PC-9 (cell line): ENCODE results near the gene WDFY1. TPM values are rescaled to one million over a fixed set of nuclear protein-coding genes. Genes with fewer than 3 reads are reported as not detected.

Experiments used
- BruUV-seq: library from RNA; stranded (reverse); fragments of 400-500 nt; replicated peaks from 2 replicates; lab custom pipeline; 2021; lab: Mats Ljungman, UMichigan
- CTCF ChIA-PET: fragments of 300-600 bp; sonication (Branson Sonifier 250); formaldehyde crosslinking; loops from one replicate; lab custom pipeline; 2022; ENCODE audit warnings: antibody characterized with exemption; lab: Charles Lee
- POLR2A ChIA-PET: fragments of 300-600 bp; sonication (Branson Sonifier 250); formaldehyde crosslinking; loops from one replicate; lab custom pipeline; 2022; ENCODE audit warnings: antibody characterized with exemption; ENCODE audit not compliant: unreplicated experiment; lab: Charles Lee
- DNase-seq, 2 experiments: peaks; one replicate each; pipeline versions ENCODE4 v3.0.0 to v3.0.0-alpha.2; 2015 to 2022; ENCODE audit warnings: mixed read lengths in 1 of 2
- H2AFZ ChIP-seq: fragments of 200-600 bp; sonication (generic); 2 replicates; pipeline ENCODE4 v1.8.1; 2017; ENCODE audit warnings: antibody characterized with exemption
- H3F3A ChIP-seq: fragments of 200-600 bp; sonication (generic); 2 replicates; pipeline ENCODE4 v1.8.1; 2017; ENCODE audit warnings: antibody characterized with exemption, mild to moderate bottlenecking, low read depth; ENCODE audit not compliant: insufficient read depth
- H3K27ac ChIP-seq: fragments of 200-600 bp; sonication (generic); 2 replicates; pipeline ENCODE4 v1.6.1; 2016; ENCODE audit warnings: mixed run types
- H3K27me3 ChIP-seq: fragments of 200-600 bp; sonication (generic); 2 replicates; pipeline ENCODE4 v1.6.1; 2016; ENCODE audit warnings: low read depth, mixed run types; ENCODE audit not compliant: insufficient read depth
- H3K36me3 ChIP-seq: fragments of 200-600 bp; sonication (generic); 2 replicates; pipeline ENCODE4 v1.6.1; 2016; ENCODE audit warnings: low read depth, mixed run types
- H3K4me1 ChIP-seq: fragments of 200-600 bp; sonication (generic); replicated peaks from 2 replicates; pipeline ENCODE4 v1.6.1; 2016; ENCODE audit warnings: mixed run types; ENCODE audit not compliant: insufficient read depth
- H3K4me2 ChIP-seq: fragments of 200-600 bp; sonication (generic); 2 replicates; pipeline ENCODE4 v1.6.1; 2017; ENCODE audit warnings: mixed run types
- H3K4me3 ChIP-seq: fragments of 200-600 bp; sonication (generic); 2 replicates; pipeline ENCODE4 v1.6.1; 2016; ENCODE audit warnings: mixed run types
- H3K79me2 ChIP-seq: fragments of 200-600 bp; sonication (generic); 2 replicates; pipeline ENCODE4 v1.6.1; 2017; ENCODE audit warnings: low read depth, mixed run types
- H3K9me2 ChIP-seq: fragments of 200-600 bp; sonication (generic); 2 replicates; pipeline ENCODE4 v1.8.1; 2017; ENCODE audit warnings: mild to moderate bottlenecking; ENCODE audit not compliant: insufficient read depth
- H3K9me3 ChIP-seq: fragments of 200-600 bp; sonication (generic); 2 replicates; pipeline ENCODE4 v1.8.1; 2016; ENCODE audit warnings: low read depth; ENCODE audit not compliant: insufficient read depth
- H4K20me1 ChIP-seq: fragments of 200-600 bp; sonication (generic); 2 replicates; pipeline ENCODE4 v1.8.1; 2017; ENCODE audit not compliant: insufficient read depth
- CTCF ChIP-seq: fragments of 200-600 bp; sonication (generic); conservative IDR thresholded peaks from 2 replicates; pipeline ENCODE4 v1.6.1; 2017; ENCODE audit warnings: mixed run types, antibody characterized with exemption, mild to moderate bottlenecking, moderate library complexity
- EZH2 ChIP-seq: fragments of 200-600 bp; sonication (generic); IDR thresholded peaks from 2 replicates; pipeline ENCODE4 v1.8.0; 2017; ENCODE audit warnings: antibody characterized with exemption, low read depth
- intact Hi-C: fragments of 100-400 bp; cut with micrococcal nuclease; formaldehyde crosslinking; loops from one replicate; pipeline ENCODE4 v1.10.0; 2022; ENCODE audit not compliant: unreplicated experiment
- total RNA-seq: library from RNA; stranded (reverse); gene quantifications from 2 replicates; pipeline ENCODE4 v1.2.3, GENCODE V29; 2021

WDFY1 gene
- total RNA-seq, 1 experiment from 2014 or later, result 81.9 TPM

GRCh38 chr2:223993634-223994232 is 48.6 kb upstream of the WDFY1 start:
- Histone ChIP-seq H3K4me3 (no peak overlapping the region), H3K27me3 (no peaks in the 10 kb centered on the region), H3K27ac (no peak overlapping the region), H3K79me2 (no peaks in the 10 kb centered on the region), H3K4me2 (no peak overlapping the region), H4K20me1 (no peaks in the 10 kb centered on the region), H3K4me1 (no peaks in the 10 kb centered on the region), H3K9me3 (peaks cover 8% of the 10 kb centered on the region; the same call in 1 of the 2 replicates), H3K36me3 (peaks cover 20% of the 10 kb centered on the region), H3F3A (peaks cover 4% of the 10 kb centered on the region; the same call in 1 of the 2 replicates), H3K9me2 (no peaks in the 10 kb centered on the region), H2AFZ (no peak overlapping the region)
- no peak for TF ChIP-seq EZH2
- peak; percentile 98 for TF ChIP-seq CTCF
- CTCF ChIA-PET, result interaction anchor here (0.5 to 3.2 kb wide), 24 partner anchors 9 to 1022 kb away, joined by 3 to 55 read pairs (median 4); no protein-coding TSS in a partner anchor
- DNase-seq, result peak; percentile 55 to 70
- BruUV-seq, result no TSS peak
- POLR2A ChIA-PET, result interaction anchor here (0.5 to 0.6 kb wide), 3 partner anchors 43 to 272 kb away, joined by 3 to 13 read pairs (median 12); no protein-coding TSS in a partner anchor
- intact Hi-C loops, result loop anchor here (1.0 to 5.0 kb wide), 6 partner anchors 45 to 785 kb away; no protein-coding TSS in a partner anchor

- no peaks in the 10 kb centered on the region for H4K20me1 ChIP-seq
- no peak overlapping the region for H3K4me3 ChIP-seq
- CTCF ChIA-PET, result interaction anchor here (0.6 to 1.3 kb wide), 4 partner anchors 11 to 658 kb away, joined by 3 to 5 read pairs (median 3); no protein-coding TSS in a partner anchor
- POLR2A ChIA-PET, result interaction anchor here (0.6 kb wide), 1 partner anchor 570 kb away, joined by 8 read pairs; no protein-coding TSS in a partner anchor
- H3F3A ChIP-seq, result peaks cover 4% of the 10 kb centered on the region; the same call in 1 of the 2 replicates
- no peak for TF ChIP-seq EZH2
- no peak for TF ChIP-seq CTCF
- no peak overlapping the region for H3K4me2 ChIP-seq
- H3K9me3 ChIP-seq, result peaks cover 8% of the 10 kb centered on the region; the same call in 1 of the 2 replicates
- BruUV-seq, result no TSS peak
- no peaks in the 10 kb centered on the region for H3K9me2 ChIP-seq
- H2AFZ ChIP-seq, result no peak overlapping the region
- peaks cover 19% of the 10 kb centered on the region for H3K36me3 ChIP-seq
- H3K4me1 ChIP-seq, result no peaks in the 10 kb centered on the region
- no peak for DNase-seq
- intact Hi-C loops, result loop anchor here (2.0 to 5.0 kb wide), 4 partner anchors 151 to 787 kb away; no protein-coding TSS in a partner anchor
- no peaks in the 10 kb centered on the region for H3K27me3 ChIP-seq
- H3K79me2 ChIP-seq, result no peaks in the 10 kb centered on the region
- no peak overlapping the region for H3K27ac ChIP-seq
These were observed 46.5 kb upstream of the WDFY1 start for GRCh38 chr2:223991611-223992010.

- intact Hi-C loops, result loop anchor here (5.0 kb wide), 2 partner anchors 152 to 377 kb away; no protein-coding TSS in a partner anchor
- DNase-seq, result no peak
- Histone ChIP-seq H3K9me2 (no peaks in the 10 kb centered on the region), H3K4me3 (no peak overlapping the region), H3K4me2 (no peak overlapping the region), H3K9me3 (no peaks in the 10 kb centered on the region), H4K20me1 (no peaks in the 10 kb centered on the region), H3K27ac (no peak overlapping the region), H2AFZ (no peak overlapping the region), H3K36me3 (peaks cover 10% of the 10 kb centered on the region; the same call in 1 of the 2 replicates), H3K27me3 (no peaks in the 10 kb centered on the region), H3F3A (peaks cover 4% of the 10 kb centered on the region; the same call in 1 of the 2 replicates), H3K79me2 (no peaks in the 10 kb centered on the region), H3K4me1 (no peaks in the 10 kb centered on the region)
- POLR2A ChIA-PET, result no interaction called here
- TF ChIP-seq CTCF, result no peak
- TF ChIP-seq EZH2, result no peak
- BruUV-seq, result no TSS peak
- CTCF ChIA-PET, result no interaction called here
These were observed 44.7 kb upstream of the WDFY1 start for GRCh38 chr2:223989856-223990232.
